ENCODE results near the gene HMOX1. TPM values are rescaled to one million over a fixed set of nuclear protein-coding genes. Genes with fewer than 3 reads are reported as not detected.

Gene HMOX1
- total RNA-seq, 2 experiments from 2014 or later: 0.88 to 6.0 TPM

DNA sequence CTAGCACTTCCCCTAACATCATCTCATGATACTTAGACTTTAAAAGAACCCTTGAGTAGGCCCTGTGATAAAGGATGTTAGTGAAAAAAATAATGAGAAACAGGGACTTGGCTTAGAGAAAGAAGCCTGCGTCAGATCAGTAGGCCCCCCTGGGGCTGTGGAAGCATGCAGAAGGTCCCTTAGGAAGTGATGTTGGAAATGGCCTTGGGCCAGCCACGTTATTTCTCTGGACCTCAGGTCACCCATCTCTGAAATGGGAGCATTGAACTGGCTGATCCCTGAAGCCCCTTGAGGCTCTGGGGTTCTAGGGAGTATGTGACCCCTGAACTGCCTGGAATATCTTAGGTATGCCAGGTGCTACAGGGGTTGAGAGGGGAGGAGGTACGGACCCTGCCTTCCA lies 59.2 kb downstream of the HMOX1 start:
- DNase-seq (no peak), ATAC-seq (no peak)
- no peaks in the 10 kb centered on the region for H3K4me1 Mint-ChIP-seq
- H3K9me3 Mint-ChIP-seq (ENCODE audit: low read depth): no peaks in the 10 kb centered on the region
- no peak overlapping the region for H3K4me3 Mint-ChIP-seq
- no peaks in the 10 kb centered on the region for H3K27me3 Mint-ChIP-seq
- H3K27ac Mint-ChIP-seq: no peak overlapping the region
- CTCF ChIA-PET: no interaction called here
- H3K36me3 Mint-ChIP-seq: peaks cover 32% of the 10 kb centered on the region

DNA sequence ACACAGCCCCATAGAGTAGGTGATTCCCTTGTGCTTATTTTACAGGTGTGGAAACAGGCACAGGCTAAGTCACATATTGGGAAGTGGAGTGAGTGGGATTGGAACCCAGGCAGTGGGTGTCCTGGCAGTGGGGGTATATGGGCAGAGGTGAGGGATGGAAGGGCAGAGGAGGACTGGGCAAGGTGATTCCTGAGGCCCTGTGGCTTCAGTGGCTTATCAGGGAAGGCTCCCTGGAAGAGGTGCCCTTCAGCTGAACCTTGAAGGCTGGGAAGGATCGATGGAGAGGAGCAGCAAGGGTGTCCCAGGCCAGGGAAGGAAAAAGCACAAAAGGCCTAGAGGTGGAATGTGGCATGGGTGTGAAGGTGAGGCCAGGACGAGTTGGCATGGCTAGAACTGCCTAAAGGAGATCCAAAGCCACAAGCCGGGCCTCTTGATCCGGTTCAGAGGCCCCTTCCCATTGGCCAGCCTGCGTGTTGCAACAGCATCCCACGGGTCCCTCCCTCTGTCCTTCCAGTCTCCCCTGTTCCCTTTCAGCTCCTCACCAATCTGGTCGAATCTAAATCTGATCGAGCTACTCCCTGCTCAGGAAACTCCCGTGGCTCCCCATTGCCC lies 60.7 kb downstream of the HMOX1 start:
- Mint-ChIP-seq H3K9me3 (ENCODE audit: low read depth) (no peaks in the 10 kb centered on the region), H3K4me1 (no peaks in the 10 kb centered on the region)

DNA sequence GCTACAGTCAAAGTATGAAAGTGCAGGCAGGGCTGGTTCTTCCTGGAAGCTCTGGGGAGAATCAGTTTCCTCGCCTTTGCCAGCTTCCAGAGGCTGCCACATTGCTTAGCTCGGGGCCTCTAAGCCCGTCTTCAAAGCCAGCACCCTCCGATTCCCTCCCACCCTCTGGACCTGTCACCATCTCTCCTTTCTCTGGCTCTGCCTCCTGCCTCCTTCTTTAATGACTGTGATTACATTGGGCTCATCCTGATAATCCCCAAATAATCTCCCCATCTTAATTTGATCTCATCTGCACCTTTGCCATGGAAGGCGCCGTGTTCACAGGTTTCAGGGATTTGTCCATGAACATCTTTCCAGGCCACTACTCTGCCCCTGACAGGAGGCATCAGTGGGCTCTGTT lies 61.6 kb downstream of the HMOX1 start:
- H3K4me3 Mint-ChIP-seq: no peak overlapping the region
- CTCF ChIA-PET: no interaction called here

More for the DNA sequence above, 60.7 kb downstream of the HMOX1 start:
- CTCF ChIA-PET: no interaction called here
- Mint-ChIP-seq H3K36me3 (peaks cover 33% of the 10 kb centered on the region), H3K27ac (no peak overlapping the region), H3K27me3 (no peaks in the 10 kb centered on the region), H3K4me3 (no peak overlapping the region)
- DNase-seq: no peak
- no peak for ATAC-seq

DNA sequence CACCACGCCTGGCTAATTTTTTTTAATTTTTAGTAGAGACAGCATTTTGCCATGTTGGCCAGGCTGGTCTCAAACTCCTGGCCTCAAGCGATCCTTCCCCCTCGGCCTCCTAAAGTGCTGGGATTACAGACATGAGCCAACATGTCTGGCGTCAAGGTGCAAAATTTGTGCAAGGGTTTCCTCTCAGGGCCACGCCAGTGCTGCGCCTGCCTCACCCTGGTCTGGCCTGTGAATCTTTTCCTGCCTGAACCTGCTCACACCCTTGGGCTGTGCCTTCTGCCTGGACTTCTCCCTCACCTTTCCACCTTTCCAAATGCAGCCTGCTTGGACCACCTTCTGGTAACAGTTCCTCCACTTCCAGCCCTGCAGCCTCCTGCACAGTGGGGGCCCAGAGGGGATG lies 62.4 kb downstream of the HMOX1 start:
- H3K27ac Mint-ChIP-seq: no peak overlapping the region
- H3K27me3 Mint-ChIP-seq: no peaks in the 10 kb centered on the region
- no peak for ATAC-seq
- H3K4me1 Mint-ChIP-seq: peaks cover 10% of the 10 kb centered on the region
- no peak overlapping the region for H3K4me3 Mint-ChIP-seq
- no peaks in the 10 kb centered on the region for H3K9me3 Mint-ChIP-seq (ENCODE audit: low read depth)
- DNase-seq: no peak
- CTCF ChIA-PET: no interaction called here
- peaks cover 18% of the 10 kb centered on the region for H3K36me3 Mint-ChIP-seq

More for the DNA sequence above, 61.6 kb downstream of the HMOX1 start:
- no peak for DNase-seq
- H3K36me3 Mint-ChIP-seq: peaks cover 27% of the 10 kb centered on the region
- no peaks in the 10 kb centered on the region for H3K27me3 Mint-ChIP-seq
- no peak for ATAC-seq
- H3K27ac Mint-ChIP-seq: no peak overlapping the region
- H3K4me1 Mint-ChIP-seq: peaks cover 2% of the 10 kb centered on the region
- no peaks in the 10 kb centered on the region for H3K9me3 Mint-ChIP-seq (ENCODE audit: low read depth)

Small RNAs within 50 kb of the gene (microRNA-seq; reads per million reads assigned to microRNA genes)
- gene MIR3909: 1.7 reads per million
- gene MIR6069: not detected

Other genes starting within 250 kb of the HMOX1 start
- gene HMGXB4, start 123.6 kb upstream of the HMOX1 start, total RNA-seq: 10 to 100 TPM; 39.0 to 42.1 TPM
- gene TOM1, start 81.2 kb upstream of the HMOX1 start, total RNA-seq: 10 to 100 TPM; 16.1 to 20.5 TPM
- 100 to 1,000 TPM; 271 to 329 TPM for gene MCM5, start 19.0 kb downstream of the HMOX1 start, total RNA-seq
- under 1 TPM in 1 of 2 experiments, not detected in 1; 0.09 TPM for gene RASD2, start 159.7 kb downstream of the HMOX1 start, total RNA-seq
- gene MB, start 236.2 kb downstream of the HMOX1 start, total RNA-seq: 1 to 10 TPM in 1 of 2 experiments, not detected in 1; 2.6 TPM

Data from activated CD8-positive, alpha-beta memory T cell treated with anti-CD3 and anti-CD28 coated beads, Interleukin-2, amount 10 ng/mL, durations not matched to agents 7 days and 5 days (primary cell).